RWPE2 (cell line): ENCODE data around the gene LAMB3.
A peak's percentile ranks its signal among the peaks of the same experiment; 100 is the strongest.

Experiments used
- ATAC-seq: fragments of 200-7000 bp; cut with Tn5 transposase; 3 replicates; pipeline ENCODE4 v1.9.1; 2021; ENCODE audit warnings: low read depth
- DNase-seq: peaks from one replicate; pipeline ENCODE4 v3.0.0-alpha.2; 2020; ENCODE audit warnings: low spot score
- H3K27ac ChIP-seq: fragments of 450-650 bp; 2 replicates; pipeline ENCODE4 v1.5.1; 2017; ENCODE audit warnings: mild to moderate bottlenecking; ENCODE audit not compliant: poor library complexity, severe bottlenecking
- H3K27me3 ChIP-seq: fragments of 250-450 bp; sonication (Bioruptor Pico); 2 replicates; pipeline ENCODE4 v1.5.1; 2021; ENCODE audit warnings: mild to moderate bottlenecking, moderate library complexity; ENCODE audit not compliant: insufficient read depth, poor library complexity, severe bottlenecking
- H3K36me3 ChIP-seq: fragments of 250-450 bp; sonication (Bioruptor Pico); 2 replicates; pipeline ENCODE4 v1.5.1; 2020; ENCODE audit warnings: low read depth, mild to moderate bottlenecking, moderate library complexity
- H3K4me1 ChIP-seq: fragments of 250-450 bp; sonication (Bioruptor Pico); 2 replicates; pipeline ENCODE4 v1.5.1; 2021; ENCODE audit warnings: mild to moderate bottlenecking, moderate library complexity; ENCODE audit not compliant: insufficient read depth, poor library complexity, severe bottlenecking
- H3K4me3 ChIP-seq: fragments of 250-450 bp; sonication (Bioruptor Pico); 2 replicates; pipeline ENCODE4 v1.5.1; 2021; ENCODE audit warnings: mild to moderate bottlenecking, moderate library complexity; ENCODE audit not compliant: severe bottlenecking
- H3K9me3 ChIP-seq: fragments of 250-450 bp; sonication (Bioruptor Pico); 2 replicates; pipeline ENCODE4 v1.5.1; 2021; ENCODE audit warnings: mild to moderate bottlenecking, moderate library complexity; ENCODE audit not compliant: severe bottlenecking
- CTCF ChIP-seq: fragments of 450-650 bp; IDR thresholded peaks from one replicate; pipeline ENCODE4 v1.5.1; 2017; ENCODE audit warnings: mild to moderate bottlenecking, moderate library complexity; ENCODE audit not compliant: poor library complexity, severe bottlenecking

The LAMB3 gene

GRCh38 chr1:209609791-209610630 lies 42.2 kb downstream of the LAMB3 start:
- Histone ChIP-seq H3K36me3 (peaks cover 8% of the 10 kb centered on the region), H3K4me1 (no peaks in the 10 kb centered on the region), H3K9me3 (no peaks in the 10 kb centered on the region), H3K27ac (no peak overlapping the region), H3K4me3 (no peak overlapping the region), H3K27me3 (no peaks in the 10 kb centered on the region)
- ATAC-seq (no peak), DNase-seq (no peak)
- no peak for TF ChIP-seq CTCF

- TF ChIP-seq CTCF, result no peak
- no peaks in the 10 kb centered on the region for H3K27me3 ChIP-seq
These were observed 43.0 kb downstream of the LAMB3 start for GRCh38 chr1:209609041-209609790.

GRCh38 chr1:209607795-209608178 lies 44.4 kb downstream of the LAMB3 start:
- H3K9me3 ChIP-seq, result no peaks in the 10 kb centered on the region
- H3K4me3 ChIP-seq, result no peak overlapping the region
- H3K4me1 ChIP-seq, result no peaks in the 10 kb centered on the region
- no peak overlapping the region for H3K27ac ChIP-seq
- no peak for DNase-seq
- H3K27me3 ChIP-seq, result no peaks in the 10 kb centered on the region
- no peak for TF ChIP-seq CTCF
- no peak for ATAC-seq
- H3K36me3 ChIP-seq, result no peaks in the 10 kb centered on the region

More at GRCh38 chr1:209609041-209609790, 43.0 kb downstream of the LAMB3 start:
- ATAC-seq, result no peak
- H3K9me3 ChIP-seq, result no peaks in the 10 kb centered on the region
- no peak overlapping the region for H3K27ac ChIP-seq
- DNase-seq, result no peak
- peaks cover under 1% of the 10 kb centered on the region; the same call in 1 of the 2 replicates for H3K36me3 ChIP-seq
- no peak overlapping the region for H3K4me3 ChIP-seq
- H3K4me1 ChIP-seq, result no peaks in the 10 kb centered on the region

GRCh38 chr1:209607102-209607794 lies 45.0 kb downstream of the LAMB3 start:
- ATAC-seq (peak; percentile 45; the same call in 2 of the 3 replicates), DNase-seq (no peak)
- no peaks in the 10 kb centered on the region for H3K36me3 ChIP-seq
- H3K4me1 ChIP-seq, result no peaks in the 10 kb centered on the region
- no peaks in the 10 kb centered on the region for H3K27me3 ChIP-seq
- H3K27ac ChIP-seq, result no peak overlapping the region
- H3K9me3 ChIP-seq, result no peaks in the 10 kb centered on the region
- no peak for TF ChIP-seq CTCF
- H3K4me3 ChIP-seq, result no peak overlapping the region
